HG03095 (cell line): ENCODE data around the gene CREB5.
A peak's percentile ranks its signal among the peaks of the same experiment; 100 is the strongest.

ENCODE experiments used
- ATAC-seq: cut with Tn5 transposase; IDR thresholded peaks from one replicate; pipeline ENCODE4 v1.9.1; 2021; ENCODE audit warnings: moderate library complexity; ENCODE audit not compliant: unreplicated experiment

The CREB5 gene

GRCh38 chr7:28474640-28475039 lies 62.3 kb downstream of the CREB5 start:
- ATAC-seq = no peak

DNA sequence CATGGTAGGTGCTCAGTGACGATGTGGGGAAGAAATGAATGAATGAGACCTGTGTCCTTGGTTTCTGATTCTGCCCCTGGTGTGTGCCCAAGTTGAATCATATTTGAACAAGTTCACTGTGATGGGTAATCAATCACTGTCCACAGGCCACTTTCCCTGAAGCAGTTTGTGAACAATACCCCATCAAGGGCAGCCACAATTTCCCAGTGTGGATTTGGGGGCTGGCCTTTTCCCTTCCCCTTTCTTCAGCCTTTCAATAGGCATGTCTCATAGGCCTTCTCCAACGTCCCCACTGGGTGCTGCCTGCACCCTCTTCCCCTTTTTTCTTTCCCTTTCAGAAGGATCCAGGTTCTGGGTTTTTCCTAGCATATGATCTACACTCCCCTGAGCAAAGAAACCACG lies 64.7 kb downstream of the CREB5 start:
- no peak for ATAC-seq

DNA sequence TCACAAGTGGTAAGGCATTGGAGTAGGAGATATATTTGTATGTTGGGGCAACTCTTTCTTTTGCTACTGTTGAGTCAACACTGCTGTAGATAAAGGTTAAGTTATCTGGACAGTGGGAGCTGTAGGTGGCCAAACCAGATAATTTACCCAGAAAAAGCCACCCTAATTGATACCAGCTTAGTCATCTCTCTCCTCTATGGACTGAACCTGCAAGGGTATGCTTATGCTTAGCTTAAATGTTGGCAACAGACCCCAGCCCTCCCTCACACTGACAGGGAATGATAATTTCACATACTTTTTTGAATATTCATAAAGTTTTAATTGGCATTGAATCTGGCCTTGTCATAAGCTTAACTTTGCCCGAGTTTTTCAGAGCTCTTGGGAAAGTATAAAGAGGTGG lies 66.3 kb downstream of the CREB5 start:
- ATAC-seq = no peak

- ATAC-seq = peak; percentile 57
Measured at GRCh38 chr7:28479507-28479947, 67.2 kb downstream of the CREB5 start.

DNA sequence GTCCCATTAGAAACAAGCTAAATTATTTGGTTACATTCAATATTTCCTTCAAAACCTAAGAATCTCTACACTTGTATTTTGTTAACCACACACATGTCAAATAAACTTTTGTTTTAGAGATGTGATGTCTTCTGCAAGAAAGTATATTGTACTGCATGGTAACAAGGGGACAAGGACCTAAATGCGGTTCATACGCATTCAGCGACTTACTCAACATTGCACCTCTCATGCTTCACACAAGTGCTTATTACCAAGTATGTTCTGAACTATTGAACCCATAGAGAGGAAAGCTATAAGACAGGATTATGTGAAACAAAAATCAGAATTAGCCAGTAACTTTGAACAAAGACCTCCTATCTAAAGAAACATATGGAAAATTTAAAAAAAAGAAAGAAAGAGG lies 68.3 kb downstream of the CREB5 start:
- ATAC-seq = no peak

GRCh38 chr7:28481091-28481926 lies 69.0 kb downstream of the CREB5 start:
- peak; percentile 65 for ATAC-seq

DNA sequence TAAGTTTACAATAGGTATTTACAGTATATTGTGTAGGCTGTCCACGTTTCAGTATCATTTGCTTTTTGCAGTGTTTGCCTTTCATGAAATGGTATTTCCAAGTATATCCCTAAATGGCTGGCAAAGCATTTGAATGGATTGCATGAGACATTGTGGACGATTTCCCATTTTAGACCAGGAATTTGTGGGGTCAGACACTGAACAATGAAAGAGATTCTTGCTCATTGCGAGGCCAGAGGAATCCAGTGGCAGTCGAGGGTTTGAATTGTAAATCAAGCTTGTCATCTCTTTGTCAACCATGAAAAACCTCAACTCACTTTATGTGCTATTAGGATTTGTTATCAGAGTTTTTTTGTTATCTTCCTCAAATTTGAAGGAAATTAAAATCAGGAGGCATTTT lies 70.8 kb downstream of the CREB5 start:
- ATAC-seq = no peak

GRCh38 chr7:28483908-28484605 lies 71.7 kb downstream of the CREB5 start:
- no peak for ATAC-seq

DNA sequence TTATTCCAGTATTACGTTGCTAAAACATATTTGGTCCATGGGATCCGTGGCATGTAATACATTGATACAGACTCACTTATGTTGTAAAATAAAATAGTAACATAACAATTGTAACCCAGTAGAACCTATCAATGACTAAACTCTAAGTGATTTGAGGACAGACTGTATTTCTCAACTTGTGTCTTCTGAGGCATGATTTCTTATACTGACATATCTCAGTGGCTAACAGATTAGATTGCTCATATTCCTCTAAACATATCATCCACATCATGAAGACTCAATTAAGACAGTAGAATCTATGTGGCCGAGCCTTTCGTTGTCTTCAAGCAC lies 72.3 kb downstream of the CREB5 start:
- no peak for ATAC-seq

GRCh38 chr7:28487487-28487886 lies 75.2 kb downstream of the CREB5 start:
- ATAC-seq = no peak

- ATAC-seq = no peak
Measured at GRCh38 chr7:28488061-28488791, 75.9 kb downstream of the CREB5 start.

- ATAC-seq = no peak
Measured at GRCh38 chr7:28490831-28491230, 78.5 kb downstream of the CREB5 start.

- no peak for ATAC-seq
Measured at GRCh38 chr7:28493477-28493876, 81.2 kb downstream of the CREB5 start.

DNA sequence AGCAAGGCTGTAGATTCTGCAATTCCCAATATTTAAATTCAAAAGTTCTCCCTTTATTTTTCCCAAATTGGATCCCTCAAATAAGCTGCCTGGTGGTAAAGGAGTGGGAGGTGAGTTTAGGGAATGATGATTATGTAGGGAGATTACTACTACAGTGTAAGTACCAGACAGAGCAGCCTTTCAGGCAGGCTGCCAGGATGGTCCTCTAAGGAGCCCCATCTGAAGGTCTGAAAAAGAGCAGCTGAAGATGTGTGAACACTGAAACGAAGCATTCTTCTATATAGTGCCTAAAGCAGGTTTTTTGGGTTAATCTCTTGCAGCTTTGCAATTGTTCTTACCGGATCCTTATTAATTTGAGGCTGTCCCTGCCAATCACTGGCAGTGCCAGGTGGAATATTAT lies 84.7 kb downstream of the CREB5 start:
- no peak for ATAC-seq

- no peak for ATAC-seq
Measured at GRCh38 chr7:28498636-28499035, 86.3 kb downstream of the CREB5 start.

DNA sequence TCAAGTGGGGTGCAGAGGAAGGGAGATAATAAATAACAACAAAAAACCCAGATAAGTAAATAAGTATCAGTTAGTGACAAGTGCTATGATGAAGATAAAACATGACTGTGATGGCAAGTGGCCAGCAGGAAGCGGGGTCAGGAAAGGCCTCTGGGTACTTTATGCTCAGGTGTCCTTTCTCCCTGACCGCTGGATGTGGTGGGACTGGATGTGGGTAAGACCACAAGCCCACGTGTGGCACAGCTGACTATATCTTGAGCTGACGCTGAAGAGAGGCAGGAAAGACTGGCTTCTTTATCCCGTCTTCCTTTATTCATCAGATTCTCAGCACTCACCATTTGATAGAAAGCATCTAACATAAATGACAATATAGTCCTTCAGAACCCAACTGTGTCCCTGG lies 87.8 kb downstream of the CREB5 start:
- ATAC-seq = no peak

GRCh38 chr7:28502408-28502807 lies 90.1 kb downstream of the CREB5 start:
- no peak for ATAC-seq

DNA sequence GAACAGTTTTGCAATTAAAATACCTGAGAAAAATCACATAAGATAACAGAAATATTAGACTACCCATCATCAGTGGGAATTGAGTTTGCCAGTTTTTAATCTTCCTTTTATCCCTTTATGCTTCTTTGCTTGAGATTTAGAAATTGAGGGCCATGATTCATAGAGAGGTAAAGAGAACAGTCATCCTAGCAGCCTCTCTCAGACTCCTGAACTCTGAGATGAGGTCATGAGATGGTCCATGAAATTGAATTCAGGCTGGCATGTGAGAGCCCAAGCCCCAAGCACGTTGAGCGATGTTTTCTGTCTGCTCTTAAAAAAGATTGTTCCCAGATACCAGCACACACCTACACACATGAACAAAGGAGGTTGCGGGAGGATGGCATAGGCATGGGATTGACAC lies 91.1 kb downstream of the CREB5 start:
- no peak for ATAC-seq

DNA sequence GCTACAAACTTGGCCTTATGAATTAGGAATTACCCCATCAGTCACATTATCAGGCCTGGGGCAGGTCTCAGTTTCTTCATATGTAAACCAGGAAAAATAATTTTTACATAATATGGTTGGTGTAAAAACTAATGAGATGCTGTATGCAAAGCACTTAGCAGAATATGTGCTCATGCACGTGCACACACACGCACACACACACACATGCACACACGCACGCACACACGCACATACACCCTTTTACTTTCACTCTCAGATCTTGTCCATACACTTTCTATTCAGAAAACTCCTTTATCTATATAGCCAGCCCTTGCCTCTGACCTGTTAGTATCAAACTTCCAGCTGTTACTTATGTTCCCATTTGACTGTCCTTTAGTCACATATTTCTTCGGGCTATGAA lies 92.7 kb downstream of the CREB5 start:
- no peak for ATAC-seq

- no peak for ATAC-seq
Measured at GRCh38 chr7:28505867-28506266, 93.5 kb downstream of the CREB5 start.

DNA sequence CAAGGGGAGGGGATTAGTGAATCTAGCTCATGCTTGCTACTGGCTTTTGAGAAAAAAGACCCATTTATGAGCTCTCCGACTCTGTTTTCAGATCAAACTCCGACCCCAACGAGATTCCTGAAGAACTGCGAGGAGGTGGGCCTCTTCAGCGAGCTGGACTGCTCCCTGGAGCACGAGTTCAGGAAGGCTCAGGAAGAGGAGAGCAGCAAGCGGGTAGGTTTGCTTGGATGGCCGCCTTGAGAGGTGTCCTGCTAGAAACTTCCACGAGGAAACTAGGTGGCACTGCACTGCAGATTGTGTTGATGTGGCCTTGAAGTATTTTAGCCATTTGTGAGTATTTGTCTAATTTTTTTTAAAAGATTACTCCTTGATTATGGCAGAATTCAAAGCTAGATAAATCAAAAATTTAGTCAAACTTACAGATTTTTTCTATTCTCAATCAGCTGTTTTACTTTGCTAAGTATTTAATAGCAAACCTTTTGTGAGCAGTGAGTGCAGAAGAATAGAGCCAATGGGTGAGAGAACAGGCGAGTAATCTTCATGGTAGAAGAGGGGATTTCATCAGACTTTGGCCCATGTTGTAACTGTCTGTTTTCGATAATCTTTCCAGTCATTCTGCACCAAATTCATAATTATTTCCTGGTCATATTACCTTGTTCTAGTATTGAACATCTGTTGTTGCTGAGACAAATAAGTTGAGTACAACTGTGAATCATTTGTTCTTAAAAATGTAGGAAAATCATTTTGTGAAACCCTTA lies 95.4 kb downstream of the CREB5 start:
- no peak for ATAC-seq
